Endothelial cell of umbilical vein (primary cell): ENCODE results near the gene CCBE1. TPM values are rescaled to one million over a fixed set of nuclear protein-coding genes. Genes with fewer than 3 reads are reported as not detected.

ENCODE experiments used
- BruUV-seq: library from RNA; stranded (reverse); fragments of 400-500 nt; replicated peaks from 2 replicates; lab custom pipeline; 2021; lab: Mats Ljungman, UMichigan
- CTCF ChIA-PET: fragments of 300-600, 350-600 bp; sonication (Branson Sonifier 250); formaldehyde crosslinking; loops from one replicate; lab custom pipeline; 2021; ENCODE audit warnings: antibody characterized with exemption, inconsistent platforms; lab: Charles Lee
- POLR2A ChIA-PET: fragments of 300-600, 350-600 bp; sonication (Branson Sonifier 250); formaldehyde crosslinking; loops from one replicate; lab custom pipeline; 2021; ENCODE audit warnings: antibody characterized with exemption, inconsistent platforms; lab: Charles Lee
- DNase-seq: peaks from one replicate; pipeline ENCODE4 v3.0.0-alpha.2; 2011; ENCODE audit warnings: low read depth, low spot score
- FAIRE-seq: peaks from 2 replicates; lab custom pipeline; 2011; peaks lifted over from hg19 to GRCh38; lab: Jason Lieb, UNC
- H2AFZ ChIP-seq: 2 replicates; pipeline ENCODE4 v1.6.0; 2012; ENCODE audit warnings: low read depth, low read length, control low read depth, inconsistent platforms
- H3K27ac ChIP-seq: 2 replicates; pipeline ENCODE4 v1.5.1; 2011; ENCODE audit warnings: low read depth, mild to moderate bottlenecking, control low read depth, low read length, moderate library complexity; ENCODE audit not compliant: insufficient read depth
- H3K27me3 ChIP-seq, 2 experiments: 2 replicates each; pipeline versions ENCODE4 v1.6.0 to v1.6.1; 2011; ENCODE audit warnings: low read length in 2 of 2, mixed read lengths in 1 of 2; ENCODE audit not compliant: control insufficient read depth in 2 of 2, insufficient read depth in 2 of 2
- H3K36me3 ChIP-seq, 2 experiments: 2 replicates in 1 of 2; 3 replicates in 1 of 2; pipeline ENCODE4 v1.5.1; 2011; ENCODE audit warnings: low read length in 2 of 2, mild to moderate bottlenecking in 1 of 2, moderate library complexity in 1 of 2; ENCODE audit not compliant: control insufficient read depth in 2 of 2, insufficient read depth in 2 of 2; ENCODE audit errors: extremely low read depth in 1 of 2
- H3K4me1 ChIP-seq: 3 replicates; pipeline ENCODE4 v1.5.1; 2011; ENCODE audit warnings: mild to moderate bottlenecking, low read length; ENCODE audit not compliant: control insufficient read depth, insufficient read depth; ENCODE audit errors: extremely low read depth
- H3K4me2 ChIP-seq: 2 replicates; pipeline ENCODE4 v1.6.1; 2011; ENCODE audit warnings: low read length, control low read depth, mixed read lengths; ENCODE audit not compliant: insufficient read depth
- H3K4me3 ChIP-seq, 3 experiments: fragments of 200-600 bp in 1 of 3; sonication (generic), shearing (Covaris generic) in 1 of 3; replicated peaks in 1 of 3; 2 replicates each; pipeline ENCODE4 v1.5.1; 2011 to 2016; ENCODE audit warnings: control low read depth in 3 of 3, low read length in 3 of 3, mild to moderate bottlenecking in 2 of 3, inconsistent platforms in 1 of 3, low read depth in 1 of 3, moderate library complexity in 1 of 3; ENCODE audit not compliant: insufficient read depth in 1 of 3
- H3K79me2 ChIP-seq: 2 replicates; pipeline ENCODE4 v1.6.0; 2012; ENCODE audit warnings: low read length, inconsistent platforms; ENCODE audit not compliant: control insufficient read depth, insufficient read depth
- H3K9ac ChIP-seq: replicated peaks from 2 replicates; pipeline ENCODE3; 2011; ENCODE audit warnings: low read length, control low read depth; ENCODE audit not compliant: insufficient read depth; ENCODE audit errors: extremely low read depth
- H3K9me1 ChIP-seq: replicated peaks from 3 replicates; pipeline ENCODE4 v1.6.0; 2011; ENCODE audit warnings: mild to moderate bottlenecking, low read length; ENCODE audit not compliant: control insufficient read depth, insufficient read depth; ENCODE audit errors: extremely low read depth
- H3K9me3 ChIP-seq: replicated peaks from 2 replicates; pipeline ENCODE4 v1.5.1; 2012; ENCODE audit warnings: low read length, inconsistent platforms; ENCODE audit not compliant: control insufficient read depth, insufficient read depth
- H4K20me1 ChIP-seq: replicated peaks from 2 replicates; pipeline ENCODE3; 2011; ENCODE audit warnings: mild to moderate bottlenecking, low read length; ENCODE audit not compliant: control insufficient read depth, insufficient read depth; ENCODE audit errors: extremely low read depth
- CTCF ChIP-seq, 2 donors: IDR thresholded peaks; 1 replicate in 1 of 2; 2 replicates in 1 of 2; pipeline ENCODE4 v1.5.1; 2011; ENCODE audit warnings: low read length in 2 of 2, mild to moderate bottlenecking in 2 of 2, moderate library complexity in 2 of 2, control low read depth in 1 of 2, inconsistent platforms in 1 of 2, low read depth in 1 of 2; ENCODE audit not compliant: insufficient read depth in 1 of 2; ENCODE audit errors: extremely low read depth in 1 of 2
- EZH2 ChIP-seq: IDR thresholded peaks from 2 replicates; pipeline ENCODE4 v1.6.1; 2012; ENCODE audit warnings: borderline replicate concordance, low read depth, mild to moderate bottlenecking, moderate library complexity, low read length, inconsistent platforms; ENCODE audit not compliant: severe bottlenecking
- FOS ChIP-seq: IDR thresholded peaks from 2 replicates; pipeline ENCODE4 v1.6.1; 2011; ENCODE audit warnings: mild to moderate bottlenecking, low read length, moderate library complexity, borderline replicate concordance; ENCODE audit not compliant: insufficient read depth
- GATA2 ChIP-seq: IDR thresholded peaks from 2 replicates; pipeline ENCODE4 v1.7.0; 2011; ENCODE audit warnings: low read depth, mild to moderate bottlenecking, moderate library complexity, mixed read lengths, low read length; ENCODE audit not compliant: insufficient read length, insufficient read depth
- JUN ChIP-seq: IDR thresholded peaks from 2 replicates; pipeline ENCODE4 v1.6.1; 2011; ENCODE audit warnings: borderline replicate concordance, low read depth; ENCODE audit not compliant: insufficient read length, insufficient read depth
- MAX ChIP-seq: IDR thresholded peaks from 2 replicates; pipeline ENCODE4 v1.6.1; 2011; ENCODE audit not compliant: insufficient read depth, insufficient read length
- MYC ChIP-seq: IDR thresholded peaks from one replicate; pipeline ENCODE4 v1.6.1; 2011; ENCODE audit warnings: mild to moderate bottlenecking, low read depth, low read length
- POLR2A ChIP-seq: IDR thresholded peaks from 2 replicates; pipeline ENCODE4 v1.6.1; 2012; ENCODE audit warnings: low read depth, mild to moderate bottlenecking, control low read depth, low read length
- POLR2AphosphoS5 ChIP-seq: IDR thresholded peaks from 2 replicates; pipeline ENCODE4 v1.6.1; 2012; ENCODE audit warnings: low read depth, mild to moderate bottlenecking, control low read depth, low read length, moderate library complexity; ENCODE audit not compliant: insufficient read depth
- dilution Hi-C: fragments of 300-500 bp; cut with MboI; formaldehyde crosslinking; loops from one replicate; pipeline ENCODE4 v1.15.0; 2019; ENCODE audit warnings: low sequenced_read_pairs; ENCODE audit not compliant: extremely low pct_ligation_motif_present
- intact Hi-C: fragments of 100-400 bp; cut with micrococcal nuclease; formaldehyde crosslinking; loops from one replicate; pipeline ENCODE4 v1.10.0; 2022
- polyA plus RNA-seq, 4 experiments: library from polyadenylated mRNA; depleted of rRNA in 3 of 4; stranded (reverse) in 3 of 4; unstranded in 1 of 4; fragments of >200 nt; gene quantifications; 2 replicates each; pipeline versions ENCODE4 v1.2.1 to v1.2.3, GENCODE V29; 2011 to 2012; ENCODE audit warnings: missing spikeins in 1 of 4
- total RNA-seq: library from RNA; stranded (reverse); gene quantifications from 2 replicates; pipeline ENCODE4 v1.2.3, GENCODE V29; 2021

CCBE1 gene
- total and polyA plus RNA-seq, 2 donors (not counting 3 experiments of a cell fraction or from before 2014, with no cell fraction given), result 0.04 TPM; not detected in 1

DNA sequence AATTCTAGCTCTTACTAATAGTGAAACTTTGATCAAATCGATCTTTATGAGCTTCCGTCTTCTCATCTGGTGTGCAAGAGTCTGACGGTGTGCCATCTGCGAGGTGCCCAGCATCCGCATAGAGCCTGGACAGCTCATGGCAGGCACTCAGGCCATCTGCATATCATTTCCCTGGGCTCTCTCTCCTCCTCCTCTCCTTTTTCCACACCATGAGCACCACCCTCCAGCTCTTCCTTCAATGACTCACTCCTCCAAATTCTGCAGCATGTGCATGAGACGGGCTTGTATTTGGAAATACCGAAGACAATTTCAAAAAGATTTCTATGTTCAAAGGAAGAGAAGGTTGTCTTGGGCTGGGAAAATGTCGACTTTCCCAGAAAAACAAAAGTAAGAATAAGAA is 161.1 kb downstream of the CCBE1 start:
- Histone ChIP-seq H3K4me3 (no peak overlapping the region), H3K27me3 (no peaks in the 10 kb centered on the region), H3K4me1 (no peaks in the 10 kb centered on the region), H3K4me2 (no peak overlapping the region), H3K9ac (no peak overlapping the region), H4K20me1 (no peaks in the 10 kb centered on the region), H3K36me3 (no peaks in the 10 kb centered on the region), H2AFZ (no peak overlapping the region), H3K27ac (no peak overlapping the region), H3K79me2 (no peaks in the 10 kb centered on the region), H3K9me1 (no peaks in the 10 kb centered on the region), H3K9me3 (no peaks in the 10 kb centered on the region)
- intact Hi-C loops, result no loop called here
- no peak for TF ChIP-seq POLR2AphosphoS5
- no peak for TF ChIP-seq MAX
- no peak for TF ChIP-seq CTCF (IDR thresholded peaks at IDR 0.05; ENCODE audit: extremely low read depth in 1 of 2, insufficient read depth in 1 of 2, low read depth in 1 of 2, low read length in 2 of 2)
- TF ChIP-seq POLR2A, result no peak
- no peak for TF ChIP-seq MYC
- TF ChIP-seq FOS, result no peak
- TF ChIP-seq JUN, result no peak
- no peak for TF ChIP-seq EZH2
- TF ChIP-seq GATA2, result no peak
- no peak for FAIRE-seq
- DNase-seq, result no peak
- CTCF ChIA-PET, result interaction anchor here (1.3 kb wide), 1 partner anchor 287 kb away, joined by 6 read pairs; no protein-coding TSS in a partner anchor
- no TSS peak for BruUV-seq
- dilution Hi-C loops, result no loop called here
- POLR2A ChIA-PET, result no interaction called here
